Mammary epithelial cell (primary cell): ENCODE results near the gene TMEM247.

Source experiments
- CTCF ChIP-seq, 2 donors: IDR thresholded peaks in 1 of 2; conservative IDR thresholded peaks in 1 of 2; 2 replicates each; pipeline ENCODE4 v1.5.1; 2011 to 2012; ENCODE audit warnings: inconsistent platforms in 2 of 2, low read length in 2 of 2, mild to moderate bottlenecking in 2 of 2, control low read depth in 1 of 2, low read depth in 1 of 2; ENCODE audit not compliant: insufficient read depth in 1 of 2; ENCODE audit errors: extremely low read depth in 1 of 2
- EZH2 ChIP-seq: IDR thresholded peaks from 2 replicates; pipeline ENCODE4 v1.6.1; 2012; ENCODE audit warnings: low read length, inconsistent platforms, borderline replicate concordance

- TF ChIP-seq CTCF (conservative IDR thresholded peaks at IDR 0.05 in 1 of 2, IDR thresholded peaks at IDR 0.05 in 1 of 2; ENCODE audit: extremely low read depth in 1 of 2, insufficient read depth in 1 of 2, low read depth in 1 of 2, low read length in 2 of 2) (no peak), EZH2 (no peak)
These were observed 18.4 kb downstream of the TMEM247 start for GRCh38 chr2:46497766-46498165.
